OCI-LY3 (cell line): Measurements from ENCODE around the gene RHCG.
A peak's percentile ranks its signal among the peaks of the same experiment; 100 is the strongest.

Experiments
- H2AFZ ChIP-seq: fragments of 200-600, 300-600 bp; shearing (Covaris generic); 2 replicates; pipeline ENCODE4 v1.6.0; 2014; ENCODE audit warnings: antibody characterized with exemption, low read depth, low read length
- H3K27ac ChIP-seq: fragments of 200-600, 300-600 bp; sonication (generic); 2 replicates; pipeline ENCODE4 v1.5.1; 2014; ENCODE audit warnings: mild to moderate bottlenecking, low read length, moderate library complexity, mixed read lengths
- H3K27me3 ChIP-seq: fragments of 200-600, 300-600 bp; sonication (generic); 2 replicates; pipeline ENCODE4 v1.6.1; 2014; ENCODE audit warnings: low read depth, low read length, mixed read lengths
- H3K36me3 ChIP-seq: fragments of 200-600, 300-600 bp; sonication (generic); replicated peaks from 2 replicates; pipeline ENCODE3; 2014; ENCODE audit warnings: low read depth, low read length, mixed read lengths
- H3K4me1 ChIP-seq: fragments of 300-600, 200-600 bp; sonication (generic); 2 replicates; pipeline ENCODE4 v1.6.1; 2014; ENCODE audit warnings: low read length, mixed read lengths
- H3K4me2 ChIP-seq: fragments of 200-600, 300-600 bp; sonication (generic); 2 replicates; pipeline ENCODE4 v1.6.1; 2014; ENCODE audit warnings: low read length, mixed read lengths
- H3K4me3 ChIP-seq: fragments of 300-600, 200-600 bp; sonication (generic); 2 replicates; pipeline ENCODE4 v1.5.1; 2014; ENCODE audit warnings: antibody characterized with exemption, mild to moderate bottlenecking, low read length, moderate library complexity
- H3K79me2 ChIP-seq: fragments of 300-600, 200-600 bp; shearing (Covaris generic); 2 replicates; pipeline ENCODE4 v1.6.1; 2014; ENCODE audit warnings: mild to moderate bottlenecking, low read length, mixed read lengths
- H3K9ac ChIP-seq: fragments of 300-600, 200-600 bp; shearing (Covaris generic); 2 replicates; pipeline ENCODE4 v1.6.0; 2014; ENCODE audit warnings: mild to moderate bottlenecking, low read length, moderate library complexity
- H3K9me3 ChIP-seq: fragments of 200-600, 300-600 bp; shearing (Covaris generic); 2 replicates; pipeline ENCODE4 v1.6.1; 2014; ENCODE audit warnings: low read length, mixed read lengths; ENCODE audit not compliant: insufficient read depth
- H4K20me1 ChIP-seq: fragments of 200-600, 300-600 bp; sonication (generic); 2 replicates; pipeline ENCODE4 v1.6.1; 2016; ENCODE audit warnings: low read length, mixed read lengths; ENCODE audit not compliant: insufficient read depth
- EZH2phosphoT487 ChIP-seq: fragments of 200-600 bp; shearing (Covaris generic); IDR thresholded peaks from 2 replicates; pipeline ENCODE4 v1.6.1; 2018; ENCODE audit warnings: antibody characterized with exemption, mixed run types, low read depth
- TF ChIP-seq, protein P1 (sequence below): fragments of 200-600, 300-600 bp; sonication (generic); IDR thresholded peaks from 2 replicates; pipeline ENCODE4 v1.5.1; 2014; ENCODE audit warnings: antibody characterized with exemption, low read length, low read depth

RHCG gene

DNA sequence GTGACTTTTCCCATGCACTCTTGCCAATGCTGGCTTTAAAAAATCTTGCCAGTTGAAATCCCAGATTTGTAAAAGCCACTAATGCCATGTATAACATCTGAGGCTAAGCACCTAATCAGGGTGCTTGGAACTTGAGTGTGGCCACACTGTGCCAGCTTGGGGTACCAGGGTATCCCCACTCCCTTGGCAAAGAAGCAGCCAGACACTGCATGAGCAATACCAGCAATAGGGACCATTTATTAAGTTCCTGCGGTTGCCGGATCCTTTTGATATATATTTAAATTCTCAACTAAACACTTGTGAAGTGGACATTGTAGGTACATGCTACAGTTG is 2.2 kb upstream of the RHCG start:
- Histone ChIP-seq H3K4me2 (no peak overlapping the region), H3K9me3 (no peaks in the 10 kb centered on the region), H4K20me1 (no peaks in the 10 kb centered on the region), H3K27me3 (0 out of 2 replicates have a peak, but pooled peaks cover 3% of the 10 kb centered on the region), H3K27ac (no peak overlapping the region), H3K4me3 (no peak overlapping the region), H3K36me3 (no peaks in the 10 kb centered on the region), H3K4me1 (peaks cover 9% of the 10 kb centered on the region), H3K79me2 (no peaks in the 10 kb centered on the region), H3K9ac (no peak overlapping the region), H2AFZ (no peak overlapping the region)
- TF ChIP-seq EZH2phosphoT487 = no peak
- TF ChIP-seq, protein P1, sequence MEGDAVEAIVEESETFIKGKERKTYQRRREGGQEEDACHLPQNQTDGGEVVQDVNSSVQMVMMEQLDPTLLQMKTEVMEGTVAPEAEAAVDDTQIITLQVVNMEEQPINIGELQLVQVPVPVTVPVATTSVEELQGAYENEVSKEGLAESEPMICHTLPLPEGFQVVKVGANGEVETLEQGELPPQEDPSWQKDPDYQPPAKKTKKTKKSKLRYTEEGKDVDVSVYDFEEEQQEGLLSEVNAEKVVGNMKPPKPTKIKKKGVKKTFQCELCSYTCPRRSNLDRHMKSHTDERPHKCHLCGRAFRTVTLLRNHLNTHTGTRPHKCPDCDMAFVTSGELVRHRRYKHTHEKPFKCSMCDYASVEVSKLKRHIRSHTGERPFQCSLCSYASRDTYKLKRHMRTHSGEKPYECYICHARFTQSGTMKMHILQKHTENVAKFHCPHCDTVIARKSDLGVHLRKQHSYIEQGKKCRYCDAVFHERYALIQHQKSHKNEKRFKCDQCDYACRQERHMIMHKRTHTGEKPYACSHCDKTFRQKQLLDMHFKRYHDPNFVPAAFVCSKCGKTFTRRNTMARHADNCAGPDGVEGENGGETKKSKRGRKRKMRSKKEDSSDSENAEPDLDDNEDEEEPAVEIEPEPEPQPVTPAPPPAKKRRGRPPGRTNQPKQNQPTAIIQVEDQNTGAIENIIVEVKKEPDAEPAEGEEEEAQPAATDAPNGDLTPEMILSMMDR = no peak

DNA sequence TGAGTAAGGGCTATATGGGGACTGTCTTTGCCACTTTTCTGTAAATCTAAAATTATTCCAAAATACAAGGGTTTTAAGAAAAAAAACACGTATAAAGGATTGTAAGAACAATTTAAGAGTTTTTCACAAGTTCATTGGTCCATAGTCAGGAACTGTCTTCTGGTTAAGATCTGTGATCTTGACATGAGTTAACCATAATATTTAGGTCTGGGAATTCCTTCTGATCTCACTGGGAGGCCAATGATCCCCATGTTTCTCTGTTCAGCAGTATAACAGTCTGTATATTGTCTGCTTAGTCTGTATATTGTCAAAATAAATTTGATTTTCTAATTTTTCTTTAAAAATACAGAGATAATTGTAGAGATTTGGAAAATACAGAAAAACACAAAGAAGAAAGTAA is 848 bp upstream of the RHCG start:
- H2AFZ ChIP-seq = no peak overlapping the region
- TF ChIP-seq, protein P1 = no peak
- TF ChIP-seq EZH2phosphoT487 = no peak
- no peak overlapping the region for H3K27ac ChIP-seq
- H3K4me3 ChIP-seq = no peak overlapping the region
- H3K4me2 ChIP-seq = no peak overlapping the region
- no peaks in the 10 kb centered on the region for H3K9me3 ChIP-seq
- 0 out of 2 replicates have a peak, but pooled peaks cover 3% of the 10 kb centered on the region for H3K27me3 ChIP-seq
- peaks cover 9% of the 10 kb centered on the region for H3K4me1 ChIP-seq
- H3K9ac ChIP-seq = no peak overlapping the region
- no peaks in the 10 kb centered on the region for H3K79me2 ChIP-seq
- no peaks in the 10 kb centered on the region for H3K36me3 ChIP-seq
- H4K20me1 ChIP-seq = no peaks in the 10 kb centered on the region

GRCh38 chr15:89495638-89496145 is 691 bp downstream of the RHCG start:
- H3K4me3 ChIP-seq = no peak overlapping the region
- H3K4me1 ChIP-seq = peaks cover 9% of the 10 kb centered on the region
- no peaks in the 10 kb centered on the region for H3K9me3 ChIP-seq
- no peak overlapping the region for H3K4me2 ChIP-seq
- H3K9ac ChIP-seq = no peak overlapping the region
- H3K36me3 ChIP-seq = no peaks in the 10 kb centered on the region
- no peak overlapping the region for H3K27ac ChIP-seq
- no peaks in the 10 kb centered on the region for H3K79me2 ChIP-seq
- TF ChIP-seq, protein P1 = no peak
- TF ChIP-seq EZH2phosphoT487 = no peak
- H2AFZ ChIP-seq = no peak overlapping the region
- H4K20me1 ChIP-seq = no peaks in the 10 kb centered on the region
- 0 out of 2 replicates have a peak, but pooled peaks cover 3% of the 10 kb centered on the region for H3K27me3 ChIP-seq

GRCh38 chr15:89494941-89495637 is 1.3 kb downstream of the RHCG start:
- peaks cover 4% of the 10 kb centered on the region for H3K4me1 ChIP-seq
- no peaks in the 10 kb centered on the region for H3K9me3 ChIP-seq
- H3K9ac ChIP-seq = no peak overlapping the region
- H3K79me2 ChIP-seq = no peaks in the 10 kb centered on the region
- no peaks in the 10 kb centered on the region for H4K20me1 ChIP-seq
- no peak overlapping the region for H3K27ac ChIP-seq
- TF ChIP-seq, protein P1 = peak; percentile 90
- no peak for TF ChIP-seq EZH2phosphoT487
- no peak overlapping the region for H2AFZ ChIP-seq
- H3K36me3 ChIP-seq = no peaks in the 10 kb centered on the region
- H3K27me3 ChIP-seq = 0 out of 2 replicates have a peak, but pooled peaks cover 3% of the 10 kb centered on the region
- H3K4me2 ChIP-seq = no peak overlapping the region
- no peak overlapping the region for H3K4me3 ChIP-seq
